H1 (cell line): Measurements from ENCODE around the gene AAK1. TPM values are rescaled to one million over a fixed set of nuclear protein-coding genes. Genes with fewer than 3 reads are reported as not detected.

Experiments
- CREB1 ChIP-seq: IDR thresholded peaks from 2 replicates; pipeline ENCODE4 v1.6.1; 2012; ENCODE audit warnings: inconsistent platforms
- TAF7 ChIP-seq: optimal IDR thresholded peaks from 2 replicates; pipeline ENCODE3; 2011; ENCODE audit warnings: low read depth, mild to moderate bottlenecking, inconsistent platforms, low read length, moderate library complexity, borderline replicate concordance
- TEAD4 ChIP-seq: IDR thresholded peaks from 2 replicates; pipeline ENCODE4 v1.6.1; 2012; ENCODE audit warnings: low read depth, low read length, inconsistent platforms, mixed read lengths
- YY1 ChIP-seq: IDR thresholded peaks from 2 replicates; pipeline ENCODE4 v1.6.1; 2011; ENCODE audit warnings: low read depth, mild to moderate bottlenecking, low read length
- polyA plus RNA-seq, 7 experiments: library from polyadenylated mRNA; depleted of rRNA in 3 of 7; stranded (reverse) in 5 of 7; unstranded in 2 of 7; fragments of >200 nt in 5 of 7; fragments of 200-250 nt in 2 of 7; gene quantifications; 1 replicate in 5 of 7; 2 replicates in 1 of 7; 4 replicates in 1 of 7; pipeline versions ENCODE4 v1.2.1 to v1.2.3, GENCODE V29; 2011 to 2013; ENCODE audit warnings: missing spikeins in 2 of 7, mixed read lengths in 2 of 7
- total RNA-seq: library from RNA; stranded (reverse); fragmentation: NEBNext Ultra II Directional; extraction: Animal tissue kit (Norgen Biotek cat#: 25700); gene quantifications from 2 replicates; pipeline ENCODE4 v1.2.1, GENCODE V29; 2021

AAK1 gene
- total and polyA plus RNA-seq, 2 of the 8 experiments (the other 6 are each of a cell fraction or from before 2014, with no cell fraction given) = 10.0 to 40.5 TPM

- TF ChIP-seq TAF7 (no peak), TEAD4 (no peak), CREB1 (no peak), YY1 (no peak)
Measured at GRCh38 chr2:69692424-69692823, 48.9 kb upstream of the AAK1 start (continued).
